Smooth muscle cell (in vitro differentiated cells): ENCODE data around the gene CREB3L2. TPM values are rescaled to one million over a fixed set of nuclear protein-coding genes. Genes with fewer than 3 reads are reported as not detected.

ENCODE experiments used
- DNase-seq: peaks from one replicate; lab custom pipeline; 2025; ENCODE audit not compliant: unreplicated experiment; lab: John Stamatoyannopoulos, UW
- H2AFZ ChIP-seq: fragments of 200-600 bp; sonication (generic); 2 replicates; pipeline ENCODE4 v1.6.0; 2016; ENCODE audit warnings: antibody characterized with exemption, low read depth, mild to moderate bottlenecking
- H3F3A ChIP-seq: fragments of 200-600 bp; sonication (generic); 2 replicates; pipeline ENCODE4 v1.6.0; 2017; ENCODE audit warnings: antibody characterized with exemption, low read depth
- H3K27ac ChIP-seq: fragments of 200-600 bp; sonication (generic); 2 replicates; pipeline ENCODE4 v1.5.1; 2016; ENCODE audit warnings: low read depth, mild to moderate bottlenecking
- H3K27me3 ChIP-seq: fragments of 200-600 bp; sonication (generic); 2 replicates; pipeline ENCODE4 v1.6.1; 2016; ENCODE audit warnings: low read depth, mild to moderate bottlenecking
- H3K36me3 ChIP-seq: fragments of 200-600 bp; sonication (generic); 2 replicates; pipeline ENCODE4 v1.5.1; 2016; ENCODE audit warnings: low read depth
- H3K4me1 ChIP-seq: fragments of 200-600 bp; sonication (generic); 2 replicates; pipeline ENCODE4 v1.5.1; 2016; ENCODE audit warnings: low read depth
- H3K4me2 ChIP-seq: fragments of 200-600 bp; sonication (generic); 2 replicates; pipeline ENCODE4 v1.6.0; 2016; ENCODE audit warnings: mild to moderate bottlenecking
- H3K4me3 ChIP-seq: fragments of 200-600 bp; sonication (generic); 2 replicates; pipeline ENCODE4 v1.5.1; 2016; ENCODE audit warnings: mild to moderate bottlenecking
- H3K79me2 ChIP-seq: fragments of 200-600 bp; sonication (generic); 2 replicates; pipeline ENCODE4 v1.6.0; 2016; ENCODE audit warnings: low read depth, mild to moderate bottlenecking
- H3K9ac ChIP-seq: fragments of 200-600 bp; sonication (generic); 2 replicates; pipeline ENCODE4 v1.6.0; 2016; ENCODE audit warnings: low read depth
- H3K9me3 ChIP-seq: fragments of 200-600 bp; sonication (generic); replicated peaks from 2 replicates; pipeline ENCODE4 v1.5.1; 2016; ENCODE audit warnings: low read depth
- H4K20me1 ChIP-seq: fragments of 200-600 bp; sonication (generic); 2 replicates; pipeline ENCODE4 v1.6.0; 2016; ENCODE audit warnings: low read depth
- WGBS: methylation state at CpG from one replicate; pipeline ENCODE4 v1.1.7; 2016; ENCODE audit warnings: low lambda C conversion rate; 5-methylcytosine and 5-hydroxymethylcytosine counted together
- polyA plus RNA-seq: library from polyadenylated mRNA; unstranded; fragments of >200 nt; fragmentation: Nextera tagmentation; extraction: Ambion mirVana; gene quantifications from 2 replicates; pipeline ENCODE4 v1.2.1, GENCODE V29; 2016
- total RNA-seq: library from RNA; depleted of rRNA; stranded (reverse); fragments of >200 nt; gene quantifications from 2 replicates; pipeline ENCODE4 v1.2.3, GENCODE V29; 2014
- TF ChIP-seq, protein P1 (sequence below): fragments of 200-600 bp; sonication (generic); IDR thresholded peaks from 2 replicates; pipeline ENCODE4 v1.5.1; 2017; ENCODE audit warnings: borderline replicate concordance, mild to moderate bottlenecking, antibody characterized with exemption; ENCODE audit not compliant: insufficient read depth, poor library complexity, severe bottlenecking

Gene CREB3L2
- total and polyA plus RNA-seq, 2 experiments from 2014 or later = 27.4 to 69.1 TPM

DNA sequence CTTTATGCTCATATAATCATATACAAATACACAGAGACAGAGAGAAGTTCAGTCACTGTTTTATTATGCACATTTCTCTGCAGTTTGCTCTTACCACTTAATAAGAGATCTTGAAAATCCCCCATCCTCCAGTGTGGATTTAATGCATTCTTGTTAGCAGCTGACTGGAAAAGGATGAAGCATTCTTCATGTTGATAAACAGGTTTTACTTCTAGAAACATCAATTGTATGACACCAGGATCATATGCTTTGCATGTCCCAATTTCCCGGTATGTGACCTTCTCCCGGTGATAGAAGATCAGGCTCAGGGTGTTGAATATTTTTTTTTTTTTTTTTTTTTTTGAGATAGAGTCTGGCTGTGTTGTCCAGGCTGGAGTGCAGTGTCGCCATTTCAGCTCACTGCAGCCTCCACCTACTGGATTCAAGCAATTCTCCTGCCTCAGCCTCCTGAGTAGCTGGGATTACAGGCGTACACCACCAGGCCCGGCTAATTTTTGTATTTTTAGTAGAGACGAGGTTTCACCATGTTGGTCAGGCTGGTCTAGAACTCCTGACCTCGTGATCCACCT lies 6.2 kb upstream of the CREB3L2 start:
- no peak for DNase-seq
- WGBS = 93% methylated on average over 7 of the region's 7 CpGs
- Histone ChIP-seq H3K27me3 (no peaks in the 10 kb centered on the region), H3K36me3 (no peaks in the 10 kb centered on the region), H3K4me1 (no peaks in the 10 kb centered on the region), H3K4me2 (peak overlapping the region; percentile 19), H3K27ac (no peak overlapping the region), H3F3A (no peaks in the 10 kb centered on the region), H2AFZ (peak overlapping the region; percentile 83), H3K9ac (no peak overlapping the region), H3K79me2 (no peaks in the 10 kb centered on the region), H3K4me3 (no peak overlapping the region), H3K9me3 (no peaks in the 10 kb centered on the region), H4K20me1 (no peaks in the 10 kb centered on the region)
- TF ChIP-seq, protein P1, sequence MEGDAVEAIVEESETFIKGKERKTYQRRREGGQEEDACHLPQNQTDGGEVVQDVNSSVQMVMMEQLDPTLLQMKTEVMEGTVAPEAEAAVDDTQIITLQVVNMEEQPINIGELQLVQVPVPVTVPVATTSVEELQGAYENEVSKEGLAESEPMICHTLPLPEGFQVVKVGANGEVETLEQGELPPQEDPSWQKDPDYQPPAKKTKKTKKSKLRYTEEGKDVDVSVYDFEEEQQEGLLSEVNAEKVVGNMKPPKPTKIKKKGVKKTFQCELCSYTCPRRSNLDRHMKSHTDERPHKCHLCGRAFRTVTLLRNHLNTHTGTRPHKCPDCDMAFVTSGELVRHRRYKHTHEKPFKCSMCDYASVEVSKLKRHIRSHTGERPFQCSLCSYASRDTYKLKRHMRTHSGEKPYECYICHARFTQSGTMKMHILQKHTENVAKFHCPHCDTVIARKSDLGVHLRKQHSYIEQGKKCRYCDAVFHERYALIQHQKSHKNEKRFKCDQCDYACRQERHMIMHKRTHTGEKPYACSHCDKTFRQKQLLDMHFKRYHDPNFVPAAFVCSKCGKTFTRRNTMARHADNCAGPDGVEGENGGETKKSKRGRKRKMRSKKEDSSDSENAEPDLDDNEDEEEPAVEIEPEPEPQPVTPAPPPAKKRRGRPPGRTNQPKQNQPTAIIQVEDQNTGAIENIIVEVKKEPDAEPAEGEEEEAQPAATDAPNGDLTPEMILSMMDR = no peak

DNA sequence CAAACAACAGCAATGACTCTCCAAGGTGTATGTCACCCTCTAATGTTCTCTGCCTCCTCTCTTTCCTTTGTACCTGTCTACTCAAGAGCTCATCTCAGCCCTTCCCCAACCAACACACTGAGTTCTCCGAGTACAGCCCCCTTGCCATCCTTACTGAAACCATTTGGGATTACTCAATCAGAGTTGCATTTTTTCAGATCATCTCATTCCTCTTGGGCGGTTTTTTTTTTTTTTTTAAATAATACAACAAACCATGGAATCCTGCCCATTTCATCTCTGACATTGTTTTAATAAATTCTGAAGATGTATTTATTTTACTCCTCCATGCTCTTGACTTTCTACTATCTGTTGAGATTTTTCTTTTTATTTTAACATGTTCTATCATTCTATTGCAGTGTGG lies 4.2 kb upstream of the CREB3L2 start:
- WGBS = 92% methylated on average over 2 of the region's 2 CpGs
- H3K4me3 ChIP-seq = no peak overlapping the region
- H3K36me3 ChIP-seq = no peaks in the 10 kb centered on the region
- no peak for DNase-seq
- no peak overlapping the region for H3K27ac ChIP-seq
- no peaks in the 10 kb centered on the region for H4K20me1 ChIP-seq
- peaks cover 6% of the 10 kb centered on the region for H3K4me1 ChIP-seq
- no peaks in the 10 kb centered on the region for H3F3A ChIP-seq
- H3K79me2 ChIP-seq = peaks cover 4% of the 10 kb centered on the region
- H3K4me2 ChIP-seq = no peak overlapping the region
- no peaks in the 10 kb centered on the region for H3K27me3 ChIP-seq
- H3K9me3 ChIP-seq = no peaks in the 10 kb centered on the region
- no peak overlapping the region for H2AFZ ChIP-seq
- no peak overlapping the region for H3K9ac ChIP-seq
- TF ChIP-seq, protein P1 = no peak

DNA sequence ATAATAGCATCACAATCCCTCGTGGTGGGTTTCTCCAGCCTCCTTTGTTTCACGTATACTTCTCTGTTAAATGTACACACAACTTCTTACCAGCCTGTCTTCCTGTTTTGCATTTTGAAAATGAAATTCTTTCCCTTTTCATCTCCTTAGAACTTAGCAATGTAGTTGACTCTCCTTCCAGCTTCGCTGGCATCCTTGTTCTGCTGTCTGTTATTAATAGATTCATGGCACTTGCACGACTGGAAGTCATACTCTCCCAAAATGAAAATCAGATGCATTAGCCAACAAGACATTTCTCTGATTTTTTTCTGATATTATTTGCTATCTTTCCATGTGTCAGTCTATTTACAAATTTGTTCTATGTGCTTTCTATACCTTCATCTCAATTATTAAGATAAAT lies 3.0 kb upstream of the CREB3L2 start:
- Histone ChIP-seq H3K36me3 (no peaks in the 10 kb centered on the region), H3K79me2 (peaks cover 14% of the 10 kb centered on the region), H4K20me1 (peaks cover 4% of the 10 kb centered on the region), H3K27ac (no peak overlapping the region), H3F3A (no peaks in the 10 kb centered on the region), H2AFZ (no peak overlapping the region), H3K4me1 (peaks cover 8% of the 10 kb centered on the region), H3K9me3 (no peaks in the 10 kb centered on the region), H3K9ac (no peak overlapping the region), H3K4me2 (no peak overlapping the region), H3K27me3 (no peaks in the 10 kb centered on the region), H3K4me3 (no peak overlapping the region)
- DNase-seq = no peak
- TF ChIP-seq, protein P1 = no peak
- 93% methylated on average over 4 of the region's 4 CpGs for WGBS

DNA sequence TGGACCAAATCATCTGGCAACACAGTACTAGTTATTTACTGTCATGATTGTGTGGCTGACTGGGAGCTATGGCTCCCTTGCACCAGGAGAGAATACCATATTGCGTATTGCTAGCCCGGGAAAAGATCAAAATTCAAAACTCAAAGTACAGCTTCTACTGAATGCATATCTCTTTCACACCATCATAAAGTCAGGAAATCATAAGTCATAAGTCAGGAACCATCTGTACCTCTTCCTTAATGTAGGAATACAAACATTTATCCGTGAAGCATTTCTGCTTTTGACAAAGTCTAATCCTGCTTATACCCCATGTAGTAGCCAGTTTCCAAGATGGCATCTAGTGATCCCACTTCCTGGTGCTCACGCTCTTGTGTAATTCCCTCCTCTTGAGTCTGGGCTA lies 2.2 kb upstream of the CREB3L2 start:
- Histone ChIP-seq H3K4me3 (no peak overlapping the region), H4K20me1 (peaks cover 13% of the 10 kb centered on the region), H3K79me2 (peaks cover 23% of the 10 kb centered on the region), H3K9ac (no peak overlapping the region), H3K4me2 (no peak overlapping the region), H3F3A (no peaks in the 10 kb centered on the region), H3K27ac (no peak overlapping the region), H3K36me3 (no peaks in the 10 kb centered on the region), H3K27me3 (no peaks in the 10 kb centered on the region), H3K9me3 (no peaks in the 10 kb centered on the region), H2AFZ (no peak overlapping the region), H3K4me1 (peaks cover 14% of the 10 kb centered on the region)
- DNase-seq = no peak
- TF ChIP-seq, protein P1 = no peak
- WGBS = 97% methylated on average over 4 of the region's 4 CpGs
